HepG2 (cell line): ENCODE results near the gene PTPRF. TPM values are rescaled to one million over a fixed set of nuclear protein-coding genes. Genes with fewer than 3 reads are reported as not detected.

Source experiments
- FOSL1 ChIP-seq: sonication (generic); formaldehyde crosslinking; IDR thresholded peaks from 2 replicates; pipeline ENCODE4 v1.9.0; 2021; ENCODE audit warnings: missing genetic modification reagents, borderline replicate concordance
- HDAC1 ChIP-seq: sonication (generic); formaldehyde crosslinking; IDR thresholded peaks from 2 replicates; pipeline ENCODE4 v1.5.1; 2020; ENCODE audit warnings: mild to moderate bottlenecking, missing genetic modification reagents
- PAX8 ChIP-seq: sonication (generic); formaldehyde crosslinking; IDR thresholded peaks from 2 replicates; pipeline ENCODE4 v1.8.0; 2022; ENCODE audit warnings: mild to moderate bottlenecking, missing genetic modification reagents, borderline replicate concordance
- ZC3H13 ChIP-seq: sonication (generic); formaldehyde crosslinking; IDR thresholded peaks from 2 replicates; pipeline ENCODE4 v1.8.1; 2023; ENCODE audit warnings: mild to moderate bottlenecking, missing genetic modification reagents, moderate library complexity
- ZNF274 ChIP-seq: sonication (generic); formaldehyde crosslinking; IDR thresholded peaks from 2 replicates; pipeline ENCODE4 v1.5.1; 2020; ENCODE audit warnings: mild to moderate bottlenecking, missing genetic modification reagents
- ZNF282 ChIP-seq: fragments of 450-650 bp; IDR thresholded peaks from 2 replicates; pipeline ENCODE4 v1.6.1; 2018; ENCODE audit not compliant: partially characterized antibody
- ZNF383 ChIP-seq: sonication (generic); formaldehyde crosslinking; IDR thresholded peaks from 2 replicates; pipeline ENCODE4 v1.4.0; 2020; ENCODE audit warnings: missing genetic modification reagents, mild to moderate bottlenecking, borderline replicate concordance
- polyA plus RNA-seq, 8 experiments: library from polyadenylated mRNA; depleted of rRNA in 3 of 8; stranded (reverse) in 7 of 8; unstranded in 1 of 8; fragments of >200 nt; fragmentation: Illumina TruSeq in 4 of 8; extraction: Trizol in 4 of 8; gene quantifications; 2 replicates each; pipeline versions ENCODE4 v1.2.1 to v1.2.3, GENCODE V29; 2011 to 2016; ENCODE audit warnings: low read depth in 4 of 8, missing spikeins in 1 of 8, mixed read lengths in 1 of 8; ENCODE audit not compliant: insufficient read depth in 1 of 8
- total RNA-seq, 5 experiments: library from RNA; depleted of rRNA; stranded (reverse); fragments of >200 nt; fragmentation: Illumina TruSeq; extraction: Trizol; gene quantifications; 2 replicates each; pipeline ENCODE4 v1.2.3, GENCODE V29; 2016; ENCODE audit warnings: low read depth in 1 of 5
- TF ChIP-seq, protein P1 (sequence below): sonication (generic); formaldehyde crosslinking; IDR thresholded peaks from one replicate; pipeline ENCODE4 v1.5.1; 2020; ENCODE audit warnings: mild to moderate bottlenecking, missing genetic modification reagents; ENCODE audit errors: not compliant biosample characterization
- TF ChIP-seq, protein P2 (sequence below): sonication (generic); formaldehyde crosslinking; IDR thresholded peaks from 2 replicates; pipeline ENCODE4 v1.8.1; 2023; ENCODE audit warnings: mild to moderate bottlenecking, moderate library complexity, missing genetic modification reagents

Gene PTPRF
- total and polyA plus RNA-seq, 2 of the 13 experiments (the other 11 are each of a cell fraction or from before 2014, with no cell fraction given), result 55.9 to 167 TPM

DNA sequence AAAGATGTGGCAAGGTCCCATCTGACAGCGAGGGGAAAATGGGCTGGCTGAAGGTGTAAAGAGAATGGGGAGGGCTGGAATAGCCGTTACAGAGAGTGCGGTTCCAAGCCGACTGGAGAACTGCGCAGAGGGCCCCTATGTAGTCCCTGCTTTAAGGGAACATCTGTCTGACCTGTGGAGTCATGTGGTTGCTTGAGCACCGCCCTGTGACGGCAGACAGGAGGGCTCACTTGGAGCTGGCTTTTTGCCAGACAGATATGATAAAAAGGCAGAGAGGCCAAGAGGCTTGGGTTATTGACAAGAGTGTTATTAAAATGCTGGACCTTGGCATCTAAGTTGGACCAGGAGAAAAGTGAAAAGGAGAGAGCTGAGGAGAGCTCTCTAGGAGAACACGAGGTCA lies 5.9 kb upstream of the PTPRF start (continued):
- TF ChIP-seq, protein P1, sequence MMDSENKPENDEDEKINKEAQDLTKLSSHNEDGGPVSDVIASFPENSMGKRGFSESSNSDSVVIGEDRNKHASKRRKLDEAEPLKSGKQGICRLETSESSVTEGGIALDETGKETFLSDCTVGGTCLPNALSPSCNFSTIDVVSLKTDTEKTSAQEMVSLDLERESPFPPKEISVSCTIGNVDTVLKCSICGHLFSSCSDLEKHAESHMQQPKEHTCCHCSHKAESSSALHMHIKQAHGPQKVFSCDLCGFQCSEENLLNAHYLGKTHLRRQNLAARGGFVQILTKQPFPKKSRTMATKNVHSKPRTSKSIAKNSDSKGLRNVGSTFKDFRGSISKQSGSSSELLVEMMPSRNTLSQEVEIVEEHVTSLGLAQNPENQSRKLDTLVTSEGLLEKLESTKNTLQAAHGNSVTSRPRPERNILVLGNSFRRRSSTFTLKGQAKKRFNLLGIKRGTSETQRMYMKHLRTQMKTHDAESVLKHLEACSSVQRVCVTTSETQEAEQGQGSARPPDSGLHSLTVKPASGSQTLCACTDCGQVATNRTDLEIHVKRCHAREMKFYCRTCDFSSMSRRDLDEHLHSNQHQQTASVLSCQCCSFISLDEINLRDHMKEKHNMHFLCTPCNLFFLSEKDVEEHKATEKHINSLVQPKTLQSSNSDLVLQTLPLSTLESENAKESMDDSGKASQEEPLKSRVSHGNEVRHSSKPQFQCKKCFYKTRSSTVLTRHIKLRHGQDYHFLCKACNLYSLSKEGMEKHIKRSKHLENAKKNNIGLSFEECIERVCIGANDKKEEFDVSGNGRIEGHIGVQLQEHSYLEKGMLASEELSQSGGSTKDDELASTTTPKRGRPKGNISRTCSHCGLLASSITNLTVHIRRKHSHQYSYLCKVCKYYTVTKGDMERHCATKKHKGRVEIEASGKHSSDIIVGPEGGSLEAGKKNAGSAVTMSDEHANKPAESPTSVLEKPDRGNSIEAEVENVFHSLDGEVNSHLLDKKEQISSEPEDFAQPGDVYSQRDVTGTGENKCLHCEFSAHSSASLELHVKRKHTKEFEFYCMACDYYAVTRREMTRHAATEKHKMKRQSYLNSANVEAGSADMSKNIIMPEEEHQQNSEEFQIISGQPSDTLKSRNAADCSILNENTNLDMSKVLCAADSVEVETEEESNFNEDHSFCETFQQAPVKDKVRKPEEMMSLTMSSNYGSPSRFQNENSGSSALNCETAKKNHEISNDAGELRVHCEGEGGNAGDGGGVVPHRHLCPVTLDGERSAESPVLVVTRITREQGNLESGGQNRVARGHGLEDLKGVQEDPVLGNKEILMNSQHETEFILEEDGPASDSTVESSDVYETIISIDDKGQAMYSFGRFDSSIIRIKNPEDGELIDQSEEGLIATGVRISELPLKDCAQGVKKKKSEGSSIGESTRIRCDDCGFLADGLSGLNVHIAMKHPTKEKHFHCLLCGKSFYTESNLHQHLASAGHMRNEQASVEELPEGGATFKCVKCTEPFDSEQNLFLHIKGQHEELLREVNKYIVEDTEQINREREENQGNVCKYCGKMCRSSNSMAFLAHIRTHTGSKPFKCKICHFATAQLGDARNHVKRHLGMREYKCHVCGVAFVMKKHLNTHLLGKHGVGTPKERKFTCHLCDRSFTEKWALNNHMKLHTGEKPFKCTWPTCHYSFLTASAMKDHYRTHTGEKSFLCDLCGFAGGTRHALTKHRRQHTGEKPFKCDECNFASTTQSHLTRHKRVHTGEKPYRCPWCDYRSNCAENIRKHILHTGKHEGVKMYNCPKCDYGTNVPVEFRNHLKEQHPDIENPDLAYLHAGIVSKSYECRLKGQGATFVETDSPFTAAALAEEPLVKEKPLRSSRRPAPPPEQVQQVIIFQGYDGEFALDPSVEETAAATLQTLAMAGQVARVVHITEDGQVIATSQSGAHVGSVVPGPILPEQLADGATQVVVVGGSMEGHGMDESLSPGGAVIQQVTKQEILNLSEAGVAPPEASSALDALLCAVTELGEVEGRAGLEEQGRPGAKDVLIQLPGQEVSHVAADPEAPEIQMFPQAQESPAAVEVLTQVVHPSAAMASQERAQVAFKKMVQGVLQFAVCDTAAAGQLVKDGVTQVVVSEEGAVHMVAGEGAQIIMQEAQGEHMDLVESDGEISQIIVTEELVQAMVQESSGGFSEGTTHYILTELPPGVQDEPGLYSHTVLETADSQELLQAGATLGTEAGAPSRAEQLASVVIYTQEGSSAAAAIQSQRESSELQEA (CRISPR knock-in tag), result no peak
- no peak for TF ChIP-seq FOSL1 (CRISPR knock-in tag)
- no peak for TF ChIP-seq ZNF383 (CRISPR knock-in tag)
- no peak for TF ChIP-seq HDAC1 (CRISPR knock-in tag)
- no peak for TF ChIP-seq PAX8 (CRISPR knock-in tag)
- TF ChIP-seq ZNF274 (CRISPR knock-in tag), result no peak
- TF ChIP-seq ZNF282, result no peak
- TF ChIP-seq, protein P2, sequence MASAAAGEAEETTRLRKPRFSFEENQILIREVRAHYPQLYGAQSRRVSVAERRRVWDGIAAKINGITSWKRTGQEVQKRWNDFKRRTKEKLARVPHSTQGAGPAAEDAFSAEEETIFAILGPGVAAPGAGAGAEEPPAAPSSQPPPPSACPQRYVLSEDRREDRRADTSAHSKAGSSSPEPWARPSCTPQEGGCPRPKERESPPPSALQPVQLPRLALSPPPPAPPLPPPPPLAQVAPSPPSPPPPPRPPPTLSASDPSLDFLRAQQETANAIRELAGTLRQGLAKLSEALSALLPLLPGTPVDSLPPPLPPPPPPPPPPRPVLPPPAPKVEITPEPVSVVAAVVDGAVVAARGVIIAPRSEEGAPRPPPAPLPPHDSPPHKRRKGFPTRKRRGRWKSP (CRISPR knock-in tag), result no peak
- no peak for TF ChIP-seq ZC3H13 (CRISPR knock-in tag)
- TF ChIP-seq, all 625 proteins: peak for 0
